DMS114 treated with DMSO at 0.1 percent for 48 hours (cell line): ENCODE results near the gene SEMA4C.
"Not testable (repeated sequence)": the region's sequence is repeated elsewhere in the genome, so short reads cannot be mapped to it uniquely, and the experiment has no call there.

ENCODE experiments used
- DNase-seq: peaks from one replicate; lab custom pipeline; 2025; ENCODE audit not compliant: unreplicated experiment; lab: John Stamatoyannopoulos, UW

The SEMA4C gene

DNA sequence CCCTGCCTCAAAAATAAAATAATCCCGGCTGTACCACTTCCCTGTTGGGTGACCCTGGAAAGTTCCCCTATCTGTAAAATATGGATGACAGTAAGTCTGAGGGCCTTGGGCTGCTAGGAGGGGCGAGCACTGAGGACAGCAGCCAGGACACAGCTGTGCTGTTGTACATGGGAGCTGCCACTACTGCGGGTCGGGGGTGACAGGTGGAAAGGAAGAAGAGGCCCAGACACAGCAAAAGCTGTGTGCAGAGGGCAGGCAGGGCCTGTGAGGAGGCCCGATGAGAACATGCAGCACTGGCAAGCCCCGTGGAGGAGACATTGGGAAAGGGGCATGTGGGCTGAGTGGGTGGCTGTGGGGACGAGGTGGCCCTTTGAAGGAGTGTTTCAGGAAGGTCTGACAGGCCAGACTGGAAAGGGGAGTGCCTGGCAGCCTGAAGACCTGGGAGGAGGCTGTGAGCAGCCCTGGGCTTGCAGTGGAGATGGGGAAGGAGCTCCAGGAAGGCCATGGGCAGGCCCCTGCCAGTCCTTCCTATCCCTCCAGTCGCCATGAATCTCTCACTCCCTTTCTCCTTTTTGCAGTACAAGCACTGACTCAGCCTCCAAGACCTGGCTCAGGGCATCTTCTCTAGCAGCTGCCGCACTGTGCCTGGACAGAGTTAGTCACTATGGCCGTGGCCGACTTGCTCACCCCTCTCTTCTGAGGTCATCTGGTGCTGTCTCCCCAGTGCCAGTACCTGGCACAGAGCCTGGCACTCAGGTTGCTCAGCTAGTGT lies 28.9 kb upstream of the SEMA4C start:
- no peak for DNase-seq

DNA sequence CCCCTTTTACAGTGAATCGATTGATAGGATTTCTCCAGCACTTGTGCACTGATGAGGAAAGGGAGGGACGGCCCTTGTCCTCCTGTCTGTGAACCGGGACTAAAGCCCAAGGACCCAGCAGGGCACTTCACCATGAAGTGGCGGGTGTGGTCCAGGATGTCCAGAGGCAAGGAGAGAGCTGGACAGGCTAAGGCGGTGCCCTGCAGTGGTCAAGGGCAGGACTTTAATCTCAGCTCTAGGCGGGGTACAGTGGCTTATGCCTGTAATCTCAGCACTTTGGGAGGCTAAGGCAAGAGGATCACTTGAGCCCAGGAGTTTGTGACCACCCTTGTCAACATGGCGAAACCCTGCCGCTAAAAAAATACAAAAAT lies 28.2 kb upstream of the SEMA4C start:
- no peak for DNase-seq

- DNase-seq, result no peak
Measured at GRCh38 chr2:96897491-96898134, 27.7 kb upstream of the SEMA4C start.

DNA sequence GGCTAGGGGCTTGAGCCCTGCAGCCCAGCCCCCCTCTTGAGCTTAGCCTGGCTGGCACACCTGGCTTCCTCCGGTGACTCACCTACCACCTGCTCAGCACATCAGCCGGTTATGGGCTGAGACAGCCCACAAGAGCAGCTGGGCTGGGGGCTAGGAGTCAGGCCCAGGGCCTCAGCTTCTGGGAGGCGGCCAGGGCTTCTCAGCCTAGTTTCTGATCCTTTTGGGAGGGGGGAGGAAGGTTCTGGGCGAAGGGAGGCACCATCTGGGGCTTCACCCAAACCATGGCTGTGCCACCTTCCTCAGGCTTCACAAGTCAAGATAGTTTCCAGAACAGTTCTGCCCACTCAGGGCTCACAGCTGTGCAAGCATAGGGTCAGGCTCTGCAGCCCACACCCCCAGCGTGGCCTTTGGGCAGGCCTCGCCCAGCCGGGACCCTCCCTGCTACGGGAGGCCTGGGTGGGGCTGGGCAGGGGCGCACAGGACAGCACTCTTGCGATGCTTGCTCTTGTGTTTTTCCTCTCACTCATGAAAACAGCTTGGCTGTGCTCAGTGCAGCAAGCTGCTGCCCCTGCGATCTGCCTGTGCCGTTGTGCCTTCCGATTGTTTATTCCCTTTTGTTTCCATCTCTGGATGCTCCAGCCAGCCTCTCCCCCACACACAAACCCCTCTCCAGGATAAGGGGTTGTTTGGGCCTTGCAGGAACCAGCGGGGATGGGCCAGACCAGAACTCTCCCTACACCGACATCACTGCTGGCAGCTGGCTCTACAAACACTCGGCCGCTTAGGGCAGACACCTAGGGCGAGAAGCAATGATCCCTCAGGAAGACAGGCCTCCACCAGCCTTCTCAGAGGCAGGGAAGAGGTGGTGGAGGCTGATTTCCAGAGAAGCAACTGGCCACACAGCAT lies 26.1 kb upstream of the SEMA4C start:
- DNase-seq, result no peak

GRCh38 chr2:96895032-96895745 lies 25.3 kb upstream of the SEMA4C start:
- DNase-seq, result no peak

- no peak for DNase-seq
Measured at GRCh38 chr2:96894151-96894531, 24.3 kb upstream of the SEMA4C start.

DNA sequence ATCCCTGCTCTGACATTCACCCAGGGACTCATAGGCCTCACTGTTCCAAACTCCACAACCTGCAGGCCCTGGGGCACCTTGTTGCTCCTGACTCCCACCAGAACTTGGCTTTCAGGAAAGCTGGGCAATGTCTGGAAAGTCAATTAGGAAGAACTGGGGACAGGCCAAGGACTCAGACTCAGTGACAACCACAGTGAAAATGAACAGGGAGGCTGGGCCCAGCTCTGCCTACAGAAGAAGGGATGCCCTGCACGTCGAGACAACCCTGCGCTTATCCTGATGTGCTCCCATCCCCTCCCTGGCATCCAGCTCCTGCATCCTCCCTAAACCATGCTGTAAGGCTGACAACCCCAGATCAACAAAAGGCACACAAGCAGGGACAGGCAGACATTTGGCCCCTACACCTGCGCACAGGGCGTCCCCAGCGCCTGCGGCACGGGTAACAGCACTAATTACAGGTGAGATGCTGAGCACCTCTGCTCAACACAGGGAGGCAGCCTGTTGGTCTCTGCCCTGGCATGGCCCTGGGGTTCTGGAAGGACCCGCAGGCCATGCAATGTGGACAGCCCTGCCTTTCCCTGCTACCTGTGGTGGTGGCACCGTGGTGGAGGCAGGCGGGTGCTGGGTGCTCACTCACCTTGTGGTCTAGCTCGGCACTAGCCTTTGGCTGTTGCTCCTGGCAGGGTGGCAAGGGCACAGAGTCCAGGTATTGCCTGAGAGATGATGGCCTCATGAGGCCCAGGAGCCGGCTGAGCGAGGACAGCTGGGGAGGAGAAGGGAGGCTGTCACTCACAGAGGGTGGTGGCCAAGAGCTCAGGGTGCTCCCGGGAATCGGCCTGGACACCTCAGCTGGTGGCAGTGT lies 23.6 kb upstream of the SEMA4C start:
- no peak for DNase-seq

GRCh38 chr2:96891591-96892333 lies 21.9 kb upstream of the SEMA4C start:
- DNase-seq, result no peak

DNA sequence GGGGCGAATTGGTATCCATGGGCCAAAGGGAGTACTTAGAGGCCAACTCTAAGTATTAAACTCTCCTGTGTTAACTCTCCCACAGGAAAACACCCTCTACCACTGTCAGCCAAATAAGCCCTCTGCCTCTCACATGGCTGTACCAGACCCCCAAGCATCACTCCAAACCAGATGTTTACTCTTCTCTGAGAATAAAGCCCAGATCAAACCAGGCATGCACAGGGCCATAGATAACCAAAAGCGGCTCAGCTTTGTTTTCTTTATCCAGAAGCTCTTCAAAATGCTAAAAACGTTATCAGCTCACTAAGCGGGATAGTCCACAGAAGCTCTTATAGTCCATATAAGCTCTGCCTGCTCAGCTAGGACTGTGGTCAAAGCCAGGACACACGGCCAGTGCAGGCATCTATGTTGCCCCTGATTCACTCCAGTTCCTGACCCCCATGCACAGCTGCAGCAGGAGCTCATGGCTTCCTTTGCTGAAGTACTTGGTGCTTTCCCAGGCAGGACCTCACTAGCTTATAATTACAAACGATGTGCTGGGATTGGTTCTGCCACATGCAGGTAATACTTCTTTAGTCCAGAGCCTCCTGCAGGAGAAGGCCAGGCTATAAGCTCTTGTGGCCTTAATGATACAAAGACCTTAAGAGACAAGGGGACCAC lies 21.0 kb upstream of the SEMA4C start:
- DNase-seq, result no peak

DNA sequence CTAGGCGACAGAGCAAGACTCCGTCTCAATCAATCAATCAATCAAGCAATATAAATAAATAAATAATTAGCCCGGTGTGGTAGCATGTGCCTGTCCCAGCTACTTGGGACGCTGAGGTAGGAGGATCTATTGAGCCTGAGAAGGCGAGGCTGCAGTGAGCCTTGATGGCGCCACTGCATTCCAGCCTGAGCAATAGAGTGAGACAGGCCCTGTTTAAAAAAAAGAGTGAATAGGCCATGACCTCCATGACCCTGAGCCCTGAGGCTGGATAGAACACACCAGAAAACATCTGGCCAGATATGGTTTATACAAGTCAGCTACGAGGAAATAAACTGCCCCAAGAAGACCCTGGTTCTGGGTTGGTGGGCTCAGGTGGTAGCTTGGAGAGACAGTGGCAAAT lies 20.4 kb upstream of the SEMA4C start:
- no peak for DNase-seq

- DNase-seq, result not testable (repeated sequence)
Measured at GRCh38 chr2:96889502-96889901, 19.6 kb upstream of the SEMA4C start.

GRCh38 chr2:96888072-96889011 lies 18.5 kb upstream of the SEMA4C start:
- no peak for DNase-seq

DNA sequence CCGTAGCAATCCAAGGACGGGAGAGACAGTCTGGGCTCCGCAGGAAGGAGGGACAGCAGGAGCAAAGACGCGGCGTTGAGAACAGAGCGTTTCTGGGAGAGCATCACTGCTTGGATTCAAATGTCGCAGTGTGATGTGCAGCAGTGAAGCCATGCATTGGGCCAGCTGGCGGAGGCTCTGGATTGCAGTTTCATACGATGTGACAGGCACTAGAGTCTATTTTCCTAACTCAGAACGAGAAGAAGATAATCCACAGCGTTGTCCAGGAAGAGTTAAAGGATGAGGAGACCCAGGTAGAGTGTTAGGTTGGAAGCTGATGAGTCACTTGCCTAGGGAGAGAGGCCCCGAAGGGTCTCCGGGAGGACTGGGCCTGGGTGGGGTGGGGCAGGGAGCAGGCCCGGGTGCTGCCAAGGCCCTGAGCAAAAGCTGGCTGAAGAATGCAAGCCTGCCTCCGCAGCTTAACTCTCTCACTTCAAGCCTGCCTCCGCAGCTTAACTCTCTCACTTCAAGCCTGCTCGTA lies 17.7 kb upstream of the SEMA4C start:
- DNase-seq, result no peak

DNA sequence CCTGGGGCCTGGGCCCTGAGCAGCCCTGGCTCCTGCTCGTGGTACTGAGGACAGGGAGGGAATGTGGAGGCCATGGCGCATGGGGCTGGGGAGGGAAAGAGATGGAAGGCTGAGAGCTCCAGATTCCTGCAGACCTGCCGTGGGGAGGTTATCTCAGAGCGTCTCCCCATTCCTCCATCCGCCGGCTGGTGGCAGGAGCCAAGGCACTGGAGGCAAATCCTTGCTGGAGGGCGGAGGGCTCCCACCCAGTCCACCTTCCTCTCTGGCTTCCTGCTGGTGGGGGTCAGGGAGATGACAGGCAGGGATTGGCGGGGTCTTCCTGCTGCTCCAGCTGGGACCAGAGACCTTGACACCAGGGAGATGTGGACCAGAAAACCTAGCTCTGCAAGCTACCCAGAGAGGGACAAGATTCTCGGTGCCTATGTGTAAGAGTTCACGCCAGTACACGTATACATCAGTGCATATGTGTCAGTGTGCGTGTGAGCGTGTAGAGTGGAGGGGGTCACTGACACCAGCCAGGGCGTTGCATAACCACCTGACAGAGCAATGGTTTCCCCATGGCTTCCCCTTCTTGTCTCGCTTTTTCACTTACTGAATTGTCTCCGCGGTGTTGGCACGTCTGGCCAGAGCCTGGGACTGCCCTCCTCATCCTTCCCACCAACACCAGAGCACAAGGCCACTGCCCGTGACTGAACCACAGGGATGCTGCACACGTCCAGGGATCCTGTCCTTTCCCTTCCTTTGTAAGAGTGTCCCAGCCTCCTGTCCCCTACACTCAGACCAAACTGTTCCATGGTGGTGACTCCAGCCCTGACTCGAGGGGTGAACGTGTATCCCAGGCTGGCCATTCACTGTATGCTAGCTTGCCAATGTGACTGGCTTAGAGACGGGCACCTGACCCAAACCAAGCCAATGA lies 15.8 kb upstream of the SEMA4C start:
- no peak for DNase-seq

DNA sequence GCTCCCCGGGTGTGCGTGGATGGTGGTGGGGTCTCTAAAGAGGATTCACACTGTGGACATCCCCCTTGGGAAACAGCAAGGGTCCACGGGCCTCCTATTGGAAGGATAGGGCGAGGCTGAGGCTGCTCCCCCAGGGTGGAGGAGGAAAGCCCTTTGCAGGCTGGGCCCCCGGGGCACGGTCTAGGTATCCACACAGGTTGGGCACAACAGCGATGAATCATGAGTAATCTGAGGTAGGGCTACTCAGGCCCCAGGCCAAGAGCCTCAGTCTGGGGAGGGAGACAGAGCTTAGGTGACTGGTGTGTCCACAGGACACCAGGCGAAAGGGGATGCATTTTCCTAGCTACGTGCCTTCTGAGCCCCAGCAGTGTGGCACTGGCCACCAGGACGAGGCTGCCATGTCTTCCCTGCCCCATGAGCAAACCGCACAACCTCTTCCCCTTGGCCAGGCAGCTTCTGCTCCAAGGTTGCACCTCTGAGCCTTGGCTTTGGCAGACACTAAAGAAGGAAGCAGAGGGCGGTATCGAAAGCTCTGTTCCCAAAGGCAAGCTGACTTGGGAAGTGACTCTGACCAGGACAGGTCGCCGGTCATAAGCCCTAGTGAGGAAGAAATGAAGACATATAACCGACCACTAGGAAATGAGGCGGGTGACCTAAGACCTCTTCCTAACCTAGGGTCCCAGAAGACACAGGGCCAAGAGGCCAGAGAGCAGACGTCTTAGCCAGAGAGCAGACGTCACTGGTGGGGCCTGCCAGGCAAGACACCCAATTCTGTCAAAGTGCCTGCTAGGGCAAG lies 14.6 kb upstream of the SEMA4C start:
- no peak for DNase-seq

DNA sequence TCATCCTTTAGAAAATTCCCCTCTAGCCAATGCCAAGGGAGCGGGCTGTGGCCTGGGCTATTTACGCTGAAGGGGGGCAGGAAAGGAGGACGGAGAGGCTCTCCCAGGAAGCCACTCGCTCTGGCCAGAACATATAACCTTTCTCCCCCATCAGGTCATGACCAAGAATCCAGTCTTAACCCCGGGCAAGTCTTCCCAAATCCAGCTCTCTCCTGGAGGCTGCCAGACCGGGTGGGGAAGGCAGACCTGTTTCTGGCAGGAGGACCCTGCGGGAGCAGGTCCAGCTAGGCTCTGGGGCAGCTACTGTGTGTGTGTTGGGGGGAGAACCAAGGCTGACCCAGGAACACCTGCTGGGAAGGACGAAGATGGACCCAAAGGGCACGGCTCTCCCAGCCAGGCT lies 13.4 kb upstream of the SEMA4C start:
- DNase-seq, result no peak
